HepG2 (cell line): ENCODE measurements around the gene CDKL5. TPM values are rescaled to one million over a fixed set of nuclear protein-coding genes. Genes with fewer than 3 reads are reported as not detected.

Experiments
- AGO1 ChIP-seq: fragments of 200-400 bp; formaldehyde crosslinking; IDR thresholded peaks from 2 replicates; pipeline ENCODE4 v1.6.1; 2017; ENCODE audit warnings: mild to moderate bottlenecking, low read depth, low read length, moderate library complexity; ENCODE audit not compliant: poor library complexity, severe bottlenecking
- FOXA1 ChIP-seq, 2 experiments: fragments of 450-650 bp in 1 of 2; sonication (generic) in 1 of 2; formaldehyde crosslinking in 1 of 2; IDR thresholded peaks; 2 replicates each; pipeline versions ENCODE4 v1.4.0 to v1.6.1; 2016 to 2020; ENCODE audit warnings: missing genetic modification reagents in 1 of 2
- polyA plus RNA-seq, 8 experiments: library from polyadenylated mRNA; depleted of rRNA in 3 of 8; stranded (reverse) in 7 of 8; unstranded in 1 of 8; fragments of >200 nt; fragmentation: Illumina TruSeq in 4 of 8; extraction: Trizol in 4 of 8; gene quantifications; 2 replicates each; pipeline versions ENCODE4 v1.2.1 to v1.2.3, GENCODE V29; 2011 to 2016; ENCODE audit warnings: low read depth in 4 of 8, missing spikeins in 1 of 8, mixed read lengths in 1 of 8; ENCODE audit not compliant: insufficient read depth in 1 of 8
- total RNA-seq, 5 experiments: library from RNA; depleted of rRNA; stranded (reverse); fragments of >200 nt; fragmentation: Illumina TruSeq; extraction: Trizol; gene quantifications; 2 replicates each; pipeline ENCODE4 v1.2.3, GENCODE V29; 2016; ENCODE audit warnings: low read depth in 1 of 5
- TF ChIP-seq, protein P1 (sequence below): sonication (generic); formaldehyde crosslinking; IDR thresholded peaks from 2 replicates; pipeline ENCODE4 v1.4.0; 2020; ENCODE audit warnings: mild to moderate bottlenecking, missing genetic modification reagents
- TF ChIP-seq, protein P2 (sequence below): sonication (generic); formaldehyde crosslinking; IDR thresholded peaks from 2 replicates; pipeline ENCODE4 v1.4.0; 2020; ENCODE audit warnings: low read depth, missing genetic modification reagents
- TF ChIP-seq, protein P3 (sequence below): sonication (generic); formaldehyde crosslinking; IDR thresholded peaks from 2 replicates; pipeline ENCODE4 v1.8.1; 2022; ENCODE audit warnings: mild to moderate bottlenecking, missing genetic modification reagents
- TF ChIP-seq, protein P4 (sequence below): IDR thresholded peaks from 2 replicates; pipeline ENCODE4 v1.6.1; 2018; ENCODE audit warnings: missing genetic modification reagents

CDKL5 gene
- total and polyA plus RNA-seq, 2 of the 13 experiments (the other 11 are each of a cell fraction or from before 2014, with no cell fraction given): 2.8 to 7.0 TPM

DNA sequence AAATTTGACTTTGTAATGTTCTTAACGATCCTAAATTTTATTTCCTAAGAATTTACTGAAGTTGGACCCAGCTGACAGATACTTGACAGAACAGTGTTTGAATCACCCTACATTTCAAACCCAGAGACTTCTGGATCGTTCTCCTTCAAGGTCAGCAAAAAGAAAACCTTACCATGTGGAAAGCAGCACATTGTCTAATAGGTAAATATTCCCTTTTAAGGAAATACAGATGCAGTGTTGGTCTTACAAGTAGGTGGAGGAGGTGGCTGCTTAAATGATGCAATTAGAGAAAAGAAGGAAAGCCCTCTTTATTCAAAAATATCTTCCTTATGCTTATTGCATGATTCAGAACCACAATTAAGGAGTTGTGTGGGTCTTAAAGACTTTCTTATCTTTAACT is 173.0 kb downstream of the CDKL5 start (continued):
- TF ChIP-seq, protein P1, sequence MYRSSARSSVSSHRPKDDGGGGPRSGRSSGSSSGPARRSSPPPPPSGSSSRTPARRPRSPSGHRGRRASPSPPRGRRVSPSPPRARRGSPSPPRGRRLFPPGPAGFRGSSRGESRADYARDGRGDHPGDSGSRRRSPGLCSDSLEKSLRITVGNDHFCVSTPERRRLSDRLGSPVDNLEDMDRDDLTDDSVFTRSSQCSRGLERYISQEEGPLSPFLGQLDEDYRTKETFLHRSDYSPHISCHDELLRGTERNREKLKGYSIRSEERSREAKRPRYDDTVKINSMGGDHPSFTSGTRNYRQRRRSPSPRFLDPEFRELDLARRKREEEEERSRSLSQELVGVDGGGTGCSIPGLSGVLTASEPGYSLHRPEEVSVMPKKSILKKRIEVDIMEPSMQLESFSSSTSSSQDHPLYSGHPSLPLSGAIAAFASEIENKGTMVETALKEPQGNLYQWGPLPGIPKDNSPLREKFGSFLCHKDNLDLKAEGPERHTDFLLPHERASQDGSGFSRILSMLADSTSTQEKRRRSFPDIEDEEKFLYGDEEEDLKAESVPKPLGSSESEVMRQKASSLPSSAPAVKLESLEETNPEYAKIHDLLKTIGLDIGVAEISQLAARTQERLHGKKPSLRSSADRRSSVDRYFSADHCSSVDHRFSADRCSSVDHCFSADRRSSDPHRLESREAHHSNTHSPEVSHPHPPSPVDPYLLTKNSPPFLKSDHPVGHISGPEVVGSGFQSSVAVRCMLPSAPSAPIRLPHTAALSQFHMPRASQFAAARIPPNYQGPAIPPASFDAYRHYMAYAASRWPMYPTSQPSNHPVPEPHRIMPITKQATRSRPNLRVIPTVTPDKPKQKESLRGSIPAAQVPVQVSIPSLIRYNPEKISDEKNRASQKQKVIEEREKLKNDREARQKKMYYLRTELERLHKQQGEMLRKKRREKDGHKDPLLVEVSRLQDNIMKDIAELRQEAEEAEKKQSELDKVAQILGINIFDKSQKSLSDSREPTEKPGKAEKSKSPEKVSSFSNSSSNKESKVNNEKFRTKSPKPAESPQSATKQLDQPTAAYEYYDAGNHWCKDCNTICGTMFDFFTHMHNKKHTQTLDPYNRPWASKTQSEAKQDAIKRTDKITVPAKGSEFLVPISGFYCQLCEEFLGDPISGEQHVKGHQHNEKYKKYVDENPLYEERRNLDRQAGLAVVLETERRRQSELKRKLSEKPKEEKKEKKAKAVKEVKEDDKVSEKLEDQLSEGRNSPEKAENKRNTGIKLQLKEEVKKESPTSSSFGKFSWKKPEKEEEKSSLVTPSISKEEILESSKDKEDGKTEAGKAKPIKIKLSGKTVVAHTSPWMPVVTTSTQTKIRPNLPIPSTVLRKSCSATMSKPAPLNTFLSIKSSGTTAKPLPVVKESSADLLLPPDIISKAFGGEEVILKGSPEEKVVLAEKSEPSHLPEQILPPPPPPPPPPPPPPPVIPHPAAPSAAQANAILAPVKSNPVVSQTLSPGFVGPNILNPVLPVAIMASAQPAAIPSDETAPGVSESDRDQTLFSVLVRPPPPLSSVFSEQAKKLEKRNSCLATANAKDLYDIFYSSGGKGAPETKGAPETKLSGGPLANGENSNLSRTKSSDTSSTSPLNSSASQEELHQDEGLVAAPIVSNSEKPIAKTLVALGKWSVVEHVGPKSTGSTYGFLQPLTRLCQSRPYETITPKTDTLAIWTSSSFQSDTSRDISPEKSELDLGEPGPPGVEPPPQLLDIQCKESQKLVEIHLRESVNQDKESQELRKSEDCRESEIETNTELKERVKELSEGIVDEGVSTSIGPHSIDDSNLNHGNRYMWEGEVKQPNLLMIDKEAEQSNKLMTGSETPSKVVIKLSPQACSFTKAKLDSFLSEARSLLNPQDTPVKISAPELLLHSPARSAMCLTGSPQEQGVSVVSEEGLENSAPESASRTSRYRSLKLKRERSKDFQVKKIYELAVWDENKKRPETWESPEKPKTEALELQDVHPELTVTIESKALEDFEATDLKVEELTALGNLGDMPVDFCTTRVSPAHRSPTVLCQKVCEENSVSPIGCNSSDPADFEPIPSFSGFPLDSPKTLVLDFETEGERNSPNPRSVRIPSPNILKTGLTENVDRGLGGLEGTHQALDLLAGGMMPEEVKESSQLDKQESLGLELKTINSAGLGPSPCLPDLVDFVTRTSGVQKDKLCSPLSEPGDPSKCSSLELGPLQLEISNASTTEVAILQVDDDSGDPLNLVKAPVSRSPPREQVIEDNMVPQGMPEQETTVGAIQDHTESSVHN (CRISPR knock-in tag): no peak
- TF ChIP-seq AGO1 (no peak), FOXA1 (IDR thresholded peaks at IDR 0.05) (no peak), FOXA1 (CRISPR knock-in tag; IDR thresholded peaks at IDR 0.05) (no peak)
- TF ChIP-seq, protein P2, sequence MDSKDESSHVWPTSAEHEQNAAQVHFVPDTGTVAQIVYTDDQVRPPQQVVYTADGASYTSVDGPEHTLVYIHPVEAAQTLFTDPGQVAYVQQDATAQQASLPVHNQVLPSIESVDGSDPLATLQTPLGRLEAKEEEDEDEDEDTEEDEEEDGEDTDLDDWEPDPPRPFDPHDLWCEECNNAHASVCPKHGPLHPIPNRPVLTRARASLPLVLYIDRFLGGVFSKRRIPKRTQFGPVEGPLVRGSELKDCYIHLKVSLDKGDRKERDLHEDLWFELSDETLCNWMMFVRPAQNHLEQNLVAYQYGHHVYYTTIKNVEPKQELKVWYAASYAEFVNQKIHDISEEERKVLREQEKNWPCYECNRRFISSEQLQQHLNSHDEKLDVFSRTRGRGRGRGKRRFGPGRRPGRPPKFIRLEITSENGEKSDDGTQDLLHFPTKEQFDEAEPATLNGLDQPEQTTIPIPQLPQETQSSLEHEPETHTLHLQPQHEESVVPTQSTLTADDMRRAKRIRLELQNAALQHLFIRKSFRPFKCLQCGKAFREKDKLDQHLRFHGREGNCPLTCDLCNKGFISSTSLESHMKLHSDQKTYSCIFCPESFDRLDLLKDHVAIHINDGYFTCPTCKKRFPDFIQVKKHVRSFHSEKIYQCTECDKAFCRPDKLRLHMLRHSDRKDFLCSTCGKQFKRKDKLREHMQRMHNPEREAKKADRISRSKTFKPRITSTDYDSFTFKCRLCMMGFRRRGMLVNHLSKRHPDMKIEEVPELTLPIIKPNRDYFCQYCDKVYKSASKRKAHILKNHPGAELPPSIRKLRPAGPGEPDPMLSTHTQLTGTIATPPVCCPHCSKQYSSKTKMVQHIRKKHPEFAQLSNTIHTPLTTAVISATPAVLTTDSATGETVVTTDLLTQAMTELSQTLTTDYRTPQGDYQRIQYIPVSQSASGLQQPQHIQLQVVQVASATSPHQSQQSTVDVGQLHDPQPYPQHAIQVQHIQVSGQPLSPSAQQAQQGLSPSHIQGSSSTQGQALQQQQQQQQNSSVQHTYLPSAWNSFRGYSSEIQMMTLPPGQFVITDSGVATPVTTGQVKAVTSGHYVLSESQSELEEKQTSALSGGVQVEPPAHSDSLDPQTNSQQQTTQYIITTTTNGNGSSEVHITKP (CRISPR knock-in tag): no peak
- TF ChIP-seq, protein P3, sequence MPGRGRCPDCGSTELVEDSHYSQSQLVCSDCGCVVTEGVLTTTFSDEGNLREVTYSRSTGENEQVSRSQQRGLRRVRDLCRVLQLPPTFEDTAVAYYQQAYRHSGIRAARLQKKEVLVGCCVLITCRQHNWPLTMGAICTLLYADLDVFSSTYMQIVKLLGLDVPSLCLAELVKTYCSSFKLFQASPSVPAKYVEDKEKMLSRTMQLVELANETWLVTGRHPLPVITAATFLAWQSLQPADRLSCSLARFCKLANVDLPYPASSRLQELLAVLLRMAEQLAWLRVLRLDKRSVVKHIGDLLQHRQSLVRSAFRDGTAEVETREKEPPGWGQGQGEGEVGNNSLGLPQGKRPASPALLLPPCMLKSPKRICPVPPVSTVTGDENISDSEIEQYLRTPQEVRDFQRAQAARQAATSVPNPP (CRISPR knock-in tag): no peak
- TF ChIP-seq, protein P4, sequence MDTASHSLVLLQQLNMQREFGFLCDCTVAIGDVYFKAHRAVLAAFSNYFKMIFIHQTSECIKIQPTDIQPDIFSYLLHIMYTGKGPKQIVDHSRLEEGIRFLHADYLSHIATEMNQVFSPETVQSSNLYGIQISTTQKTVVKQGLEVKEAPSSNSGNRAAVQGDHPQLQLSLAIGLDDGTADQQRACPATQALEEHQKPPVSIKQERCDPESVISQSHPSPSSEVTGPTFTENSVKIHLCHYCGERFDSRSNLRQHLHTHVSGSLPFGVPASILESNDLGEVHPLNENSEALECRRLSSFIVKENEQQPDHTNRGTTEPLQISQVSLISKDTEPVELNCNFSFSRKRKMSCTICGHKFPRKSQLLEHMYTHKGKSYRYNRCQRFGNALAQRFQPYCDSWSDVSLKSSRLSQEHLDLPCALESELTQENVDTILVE: no peak
